GM23338 (cell line): ENCODE measurements around the gene TMEM94. TPM values are rescaled to one million over a fixed set of nuclear protein-coding genes. Genes with fewer than 3 reads are reported as not detected.

Experiments
- ATAC-seq: fragments of 200-7000 bp; cut with Tn5 transposase; 3 replicates; pipeline ENCODE4 v1.9.1; 2020
- DNase-seq: peaks from one replicate; pipeline ENCODE4 v3.0.0-alpha.2; 2015; ENCODE audit warnings: low spot score
- H2AFZ ChIP-seq: fragments of 200-600 bp; sonication (generic); 2 replicates; pipeline ENCODE4 v1.8.0; 2016; ENCODE audit warnings: antibody characterized with exemption, mild to moderate bottlenecking, moderate library complexity
- H3F3A ChIP-seq: fragments of 200-600 bp; sonication (generic); replicated peaks from 2 replicates; pipeline ENCODE4 v1.8.0; 2017; ENCODE audit warnings: antibody characterized with exemption, mixed run types, low read depth
- H3K27ac ChIP-seq: fragments of 200-600 bp; sonication (generic); 2 replicates; pipeline ENCODE4 v1.6.1; 2016; ENCODE audit warnings: low read depth
- H3K27me3 ChIP-seq: fragments of 200-600 bp; sonication (generic); 2 replicates; pipeline ENCODE4 v1.8.0; 2016; ENCODE audit warnings: mild to moderate bottlenecking, mixed run types, moderate library complexity; ENCODE audit not compliant: insufficient read depth
- H3K36me3 ChIP-seq: fragments of 200-600 bp; sonication (generic); 2 replicates; pipeline ENCODE4 v1.8.0; 2016; ENCODE audit warnings: mild to moderate bottlenecking; ENCODE audit not compliant: insufficient read depth
- H3K4me1 ChIP-seq: fragments of 200-600 bp; sonication (generic); 2 replicates; pipeline ENCODE4 v1.8.0; 2016; ENCODE audit warnings: mild to moderate bottlenecking, moderate library complexity; ENCODE audit not compliant: insufficient read depth
- H3K4me2 ChIP-seq: fragments of 200-600 bp; sonication (generic); 2 replicates; pipeline ENCODE4 v1.7.1; 2017; ENCODE audit warnings: mixed run types
- H3K4me3 ChIP-seq: fragments of 200-600 bp; sonication (generic); 2 replicates; pipeline ENCODE4 v1.6.1; 2016; ENCODE audit warnings: mixed run types
- H3K79me2 ChIP-seq: fragments of 200-600 bp; sonication (generic); replicated peaks from 2 replicates; pipeline ENCODE4 v1.8.0; 2017; ENCODE audit warnings: mild to moderate bottlenecking; ENCODE audit not compliant: insufficient read depth
- H3K9me2 ChIP-seq: fragments of 200-600 bp; sonication (generic); 2 replicates; pipeline ENCODE4 v1.8.0; 2017; ENCODE audit not compliant: insufficient read depth
- H4K20me1 ChIP-seq: fragments of 200-600 bp; sonication (generic); replicated peaks from 2 replicates; pipeline ENCODE4 v1.8.0; 2017; ENCODE audit warnings: mild to moderate bottlenecking; ENCODE audit not compliant: insufficient read depth
- H3K27ac Mint-ChIP-seq: 2 replicates; pipeline ENCODE4 v1.8.0; 2020; ENCODE audit warnings: inconsistent platforms, mild to moderate bottlenecking, moderate library complexity, mixed read lengths
- H3K27me3 Mint-ChIP-seq: 3 replicates; pipeline ENCODE4 v1.8.0; 2022; ENCODE audit warnings: low read depth, mild to moderate bottlenecking, moderate library complexity, mixed read lengths, inconsistent platforms; ENCODE audit not compliant: insufficient read depth, poor library complexity
- H3K36me3 Mint-ChIP-seq: 3 replicates; pipeline ENCODE4 v1.8.0; 2021; ENCODE audit warnings: low read depth, mild to moderate bottlenecking, inconsistent platforms, moderate library complexity, mixed read lengths
- H3K4me1 Mint-ChIP-seq: 3 replicates; pipeline ENCODE4 v1.8.0; 2020; ENCODE audit warnings: mild to moderate bottlenecking, inconsistent platforms, mixed read lengths
- H3K4me3 Mint-ChIP-seq: 3 replicates; pipeline ENCODE4 v1.8.0; 2021; ENCODE audit warnings: moderate library complexity, mild to moderate bottlenecking, inconsistent platforms, mixed read lengths
- H3K9me3 Mint-ChIP-seq: 3 replicates; pipeline ENCODE4 v1.8.0; 2020; ENCODE audit warnings: moderate library complexity, mild to moderate bottlenecking, inconsistent platforms, mixed read lengths
- ETS1 ChIP-seq: IDR thresholded peaks from 2 replicates; pipeline ENCODE4 v1.6.1; 2016; ENCODE audit warnings: antibody characterized with exemption
- JUNB ChIP-seq: IDR thresholded peaks from one replicate; pipeline ENCODE4 v1.6.1; 2016; ENCODE audit warnings: antibody characterized with exemption; ENCODE audit not compliant: unreplicated experiment
- NANOG ChIP-seq: IDR thresholded peaks from 2 replicates; pipeline ENCODE4 v1.6.1; 2016; ENCODE audit warnings: antibody characterized with exemption, borderline replicate concordance
- POLR2AphosphoS5 ChIP-seq: IDR thresholded peaks from 2 replicates; pipeline ENCODE4 v1.6.1; 2016; ENCODE audit warnings: antibody characterized with exemption, low read depth
- STAT1 ChIP-seq: IDR thresholded peaks from one replicate; pipeline ENCODE4 v1.6.1; 2016; ENCODE audit warnings: antibody characterized with exemption; ENCODE audit not compliant: unreplicated experiment
- ZNF114 ChIP-seq: fragments of 250-450 bp; sonication (Bioruptor Pico); IDR thresholded peaks from 2 replicates; pipeline ENCODE4 v1.5.0; 2020; ENCODE audit warnings: mild to moderate bottlenecking, moderate library complexity
- ZNF331 ChIP-seq: fragments of 250-450 bp; sonication (Bioruptor Pico); IDR thresholded peaks from 2 replicates; pipeline ENCODE4 v1.5.0; 2020; ENCODE audit warnings: low read depth, mild to moderate bottlenecking, moderate library complexity
- ZNF462 ChIP-seq: fragments of 250-450 bp; sonication (Bioruptor Pico); IDR thresholded peaks from 2 replicates; pipeline ENCODE4 v1.5.0; 2020; ENCODE audit warnings: mild to moderate bottlenecking, moderate library complexity
- polyA plus RNA-seq: library from polyadenylated mRNA; unstranded; fragments of >200 nt; fragmentation: Nextera tagmentation; extraction: Ambion mirVana; gene quantifications from 2 replicates; pipeline ENCODE4 v1.2.1, GENCODE V29; 2016
- total RNA-seq: library from RNA; depleted of rRNA; stranded (reverse); fragments of >200 nt; shearing (Covaris generic); gene quantifications from 2 replicates; pipeline ENCODE4 v1.2.3, GENCODE V29; 2014

TMEM94 gene
- total and polyA plus RNA-seq, 2 experiments from 2014 or later = 24.0 to 66.0 TPM

- TF ChIP-seq ZNF462 (CRISPR knock-in tag) (no peak), POLR2AphosphoS5 (no peak), STAT1 (no peak), ZNF114 (CRISPR knock-in tag) (no peak), ETS1 (no peak), ZNF331 (CRISPR knock-in tag) (no peak)
Observed at GRCh38 chr17:75506888-75507287, 50.5 kb downstream of the TMEM94 start (continued).

DNA sequence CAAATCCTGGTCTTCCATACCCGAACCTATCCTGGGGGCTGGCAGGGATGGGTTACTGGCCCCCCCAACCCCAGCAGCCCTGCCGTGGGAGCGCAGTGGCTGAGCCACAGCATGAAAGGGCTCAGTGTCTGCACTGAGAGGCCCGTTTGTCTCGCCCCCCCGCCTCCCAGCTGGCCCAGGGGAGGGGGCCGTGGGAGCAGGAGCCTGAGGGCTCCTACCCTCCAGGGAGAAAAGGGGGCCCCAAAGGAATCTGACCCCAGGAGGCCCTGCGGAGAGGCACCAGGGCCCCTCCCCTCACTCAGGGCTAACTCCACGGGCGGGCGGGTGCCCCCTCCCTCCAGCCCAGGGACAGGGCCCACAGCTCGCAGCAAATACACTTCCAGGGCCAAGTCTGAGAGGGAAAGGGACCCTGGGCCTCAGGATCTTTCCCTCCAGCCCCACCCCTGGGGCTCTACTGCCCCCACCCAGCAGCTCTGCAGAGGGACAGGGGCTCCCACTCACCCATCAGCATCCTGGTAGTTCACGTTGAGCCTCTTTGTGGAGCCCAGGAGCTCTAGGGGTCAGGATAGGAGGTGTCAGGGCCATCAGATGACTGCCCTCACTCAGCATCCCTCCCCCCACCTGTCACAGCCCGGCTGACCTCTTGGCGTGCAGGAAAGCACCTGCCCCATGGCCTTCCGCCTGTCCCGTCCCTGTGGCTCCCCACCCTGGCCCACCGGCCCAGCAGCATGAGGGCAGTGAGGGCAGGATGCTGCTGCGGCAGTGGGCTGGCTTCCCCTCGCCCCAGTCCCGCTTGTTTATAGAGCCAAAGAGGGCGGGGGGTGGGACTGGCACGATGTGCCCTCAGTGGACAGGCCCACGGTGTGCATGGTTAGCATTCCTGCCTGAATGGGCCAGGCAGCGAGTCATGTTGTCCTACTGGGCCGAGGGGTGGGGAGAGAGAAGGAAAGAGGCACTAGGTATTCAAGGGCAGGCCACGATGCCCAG, 51.6 kb downstream of the TMEM94 start:
- Mint-ChIP-seq H3K36me3 (peaks cover 10% of the 10 kb centered on the region; the same call in 2 of the 3 replicates), H3K4me1 (no peaks in the 10 kb centered on the region; the same call in 2 of the 3 replicates), H3K9me3 (no peaks in the 10 kb centered on the region), H3K4me3 (no peak overlapping the region), H3K27me3 (peaks cover 11% of the 10 kb centered on the region), H3K27ac (no peak overlapping the region)
- Histone ChIP-seq H3K4me3 (no peak overlapping the region), H4K20me1 (no peaks in the 10 kb centered on the region; the same call in 1 of the 2 replicates), H2AFZ (no peak overlapping the region), H3K27me3 (no peaks in the 10 kb centered on the region), H3F3A (no peaks in the 10 kb centered on the region), H3K36me3 (no peaks in the 10 kb centered on the region), H3K9me2 (no peaks in the 10 kb centered on the region), H3K4me1 (no peaks in the 10 kb centered on the region), H3K79me2 (peaks cover 14% of the 10 kb centered on the region), H3K27ac (no peak overlapping the region), H3K4me2 (no peak overlapping the region)
- no peak for ATAC-seq
- no peak for DNase-seq
- TF ChIP-seq JUNB (no peak), NANOG (no peak)
